GM20000 (cell line): Measurements from ENCODE around the gene EXOC4.

Experiments used
- DNase-seq: peaks from one replicate; pipeline ENCODE4 v3.0.0; 2012; ENCODE audit warnings: low spot score
- TF ChIP-seq, protein P1 (sequence below): IDR thresholded peaks from 2 replicates; pipeline ENCODE4 v1.5.1; 2012; ENCODE audit warnings: mild to moderate bottlenecking, control low read depth; ENCODE audit errors: extremely low read depth, missing control alignments

Gene EXOC4

DNA sequence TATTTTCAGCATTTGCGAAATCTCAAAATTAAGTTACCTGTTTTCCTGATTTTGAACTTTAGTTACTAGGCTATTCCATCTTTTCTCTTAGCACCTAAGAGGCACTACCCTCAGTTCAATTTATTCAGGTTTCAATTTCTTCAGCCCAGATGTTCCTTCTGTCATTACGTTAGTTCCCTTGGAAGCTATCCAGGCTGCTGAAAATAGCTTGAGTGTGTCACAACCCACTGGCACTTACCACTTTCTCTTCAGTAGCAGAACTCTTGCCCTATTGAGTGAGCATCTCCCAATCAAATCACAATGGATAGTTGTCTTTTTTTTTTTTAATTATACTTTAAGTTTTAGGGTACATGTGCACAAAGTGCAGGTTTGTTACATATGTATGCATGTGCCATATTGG is 541.6 kb downstream of the EXOC4 start:
- DNase-seq = no peak
- TF ChIP-seq, protein P1, sequence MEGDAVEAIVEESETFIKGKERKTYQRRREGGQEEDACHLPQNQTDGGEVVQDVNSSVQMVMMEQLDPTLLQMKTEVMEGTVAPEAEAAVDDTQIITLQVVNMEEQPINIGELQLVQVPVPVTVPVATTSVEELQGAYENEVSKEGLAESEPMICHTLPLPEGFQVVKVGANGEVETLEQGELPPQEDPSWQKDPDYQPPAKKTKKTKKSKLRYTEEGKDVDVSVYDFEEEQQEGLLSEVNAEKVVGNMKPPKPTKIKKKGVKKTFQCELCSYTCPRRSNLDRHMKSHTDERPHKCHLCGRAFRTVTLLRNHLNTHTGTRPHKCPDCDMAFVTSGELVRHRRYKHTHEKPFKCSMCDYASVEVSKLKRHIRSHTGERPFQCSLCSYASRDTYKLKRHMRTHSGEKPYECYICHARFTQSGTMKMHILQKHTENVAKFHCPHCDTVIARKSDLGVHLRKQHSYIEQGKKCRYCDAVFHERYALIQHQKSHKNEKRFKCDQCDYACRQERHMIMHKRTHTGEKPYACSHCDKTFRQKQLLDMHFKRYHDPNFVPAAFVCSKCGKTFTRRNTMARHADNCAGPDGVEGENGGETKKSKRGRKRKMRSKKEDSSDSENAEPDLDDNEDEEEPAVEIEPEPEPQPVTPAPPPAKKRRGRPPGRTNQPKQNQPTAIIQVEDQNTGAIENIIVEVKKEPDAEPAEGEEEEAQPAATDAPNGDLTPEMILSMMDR = no peak

DNA sequence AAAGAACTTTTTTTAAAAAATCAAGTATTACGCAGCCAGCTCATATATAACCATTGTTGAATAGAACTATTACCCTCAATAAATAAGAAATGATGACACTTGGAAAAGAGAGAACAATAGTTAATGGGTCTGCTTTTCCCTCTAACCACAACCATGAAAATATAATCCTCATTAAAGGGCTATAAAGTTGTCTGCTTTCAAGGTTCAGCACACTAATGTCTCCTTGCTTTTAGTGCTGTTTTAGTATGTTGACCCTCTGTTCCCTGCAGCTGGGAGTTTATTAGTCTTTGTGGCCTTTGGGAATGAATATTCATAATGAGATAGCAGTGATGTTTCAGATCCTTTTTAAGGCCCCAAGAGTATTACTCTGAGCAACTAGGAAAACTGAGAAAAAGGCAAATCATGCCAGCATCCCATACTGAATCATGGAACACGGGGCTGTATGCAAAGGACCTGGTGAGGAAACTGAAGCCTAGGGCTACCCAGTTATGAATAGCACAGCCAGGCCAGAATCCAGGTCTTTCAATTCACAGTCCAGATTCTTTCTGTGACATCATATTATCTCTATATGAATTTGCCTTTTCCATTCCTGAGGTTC is 542.3 kb downstream of the EXOC4 start:
- no peak for DNase-seq
- TF ChIP-seq, protein P1 = no peak

DNA sequence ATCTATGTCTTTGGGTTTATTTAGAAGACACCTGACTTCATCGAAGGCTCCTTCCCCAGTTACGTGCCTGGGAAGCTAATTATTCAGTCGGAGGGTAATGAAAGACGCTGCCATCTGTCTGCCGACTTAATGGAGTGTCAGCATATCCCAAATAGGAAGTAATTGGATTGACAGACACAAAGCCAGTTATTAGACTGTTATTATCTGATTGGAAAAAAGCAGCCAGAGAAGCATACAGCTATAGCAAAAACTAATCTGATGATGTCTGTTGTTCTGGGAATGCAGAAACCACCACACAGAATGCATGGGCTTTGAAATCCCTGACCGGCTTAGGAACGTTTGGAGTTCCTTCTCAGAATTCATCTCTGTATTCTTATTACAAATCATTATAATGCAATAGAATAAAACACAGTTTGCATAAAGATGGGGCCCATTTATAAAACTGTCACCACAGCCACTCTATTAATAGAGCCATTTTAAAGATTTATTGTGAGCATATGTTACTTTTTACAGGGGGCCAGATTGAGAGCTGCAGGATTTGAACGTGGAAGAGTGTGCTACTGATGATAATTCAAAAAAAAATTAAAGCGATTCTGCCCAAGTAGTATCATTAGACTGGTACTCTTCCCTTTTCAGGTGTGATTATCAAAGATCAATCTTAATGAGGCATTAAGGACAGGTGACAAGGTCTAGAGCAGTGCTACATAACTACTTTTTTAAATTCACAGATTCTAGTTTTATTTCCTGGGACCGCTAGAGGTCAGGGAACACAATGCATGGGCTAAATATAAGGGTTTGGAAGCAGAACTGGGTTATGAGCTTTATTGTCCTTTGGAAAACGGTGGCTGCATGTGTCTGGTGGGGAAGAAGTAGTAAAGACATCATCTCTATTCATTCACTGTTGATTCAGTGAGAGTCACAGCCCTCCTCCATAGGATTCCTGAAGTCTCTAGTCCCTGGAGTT is 544.2 kb downstream of the EXOC4 start:
- DNase-seq = no peak
- TF ChIP-seq, protein P1 = no peak

DNA sequence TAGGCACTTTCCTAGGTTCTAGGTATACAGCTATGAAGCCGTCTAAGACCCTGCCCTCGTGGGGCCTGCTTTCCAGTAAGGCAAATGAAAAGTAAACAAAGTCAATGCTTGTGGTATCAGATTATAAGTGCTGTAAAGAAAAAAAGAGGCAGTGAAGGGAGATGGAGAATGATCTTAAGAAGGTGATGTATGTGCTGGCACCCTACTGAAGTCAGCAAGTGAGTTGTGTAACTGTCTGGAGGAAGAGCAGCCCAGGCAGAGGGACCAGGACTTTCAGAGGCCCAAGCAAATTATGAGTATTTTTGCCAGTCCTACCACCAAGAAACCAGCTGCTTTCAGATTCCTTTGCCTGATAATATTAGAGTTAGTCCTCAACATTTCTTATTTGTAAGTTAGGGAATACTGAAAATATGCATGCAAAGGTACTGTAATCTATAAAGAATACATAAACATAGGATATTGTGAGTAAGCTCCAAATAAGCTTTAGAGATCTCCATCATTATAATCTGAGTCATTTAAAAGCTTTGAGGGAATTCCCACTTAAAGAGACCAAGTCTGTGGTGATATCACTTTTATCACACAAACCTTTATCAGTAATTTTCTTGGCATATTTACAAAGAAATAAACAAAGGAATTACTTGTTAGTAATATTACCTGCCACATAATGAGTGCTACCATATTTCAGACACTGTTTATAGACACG is 545.1 kb downstream of the EXOC4 start:
- TF ChIP-seq, protein P1 = no peak
- DNase-seq = no peak

DNA sequence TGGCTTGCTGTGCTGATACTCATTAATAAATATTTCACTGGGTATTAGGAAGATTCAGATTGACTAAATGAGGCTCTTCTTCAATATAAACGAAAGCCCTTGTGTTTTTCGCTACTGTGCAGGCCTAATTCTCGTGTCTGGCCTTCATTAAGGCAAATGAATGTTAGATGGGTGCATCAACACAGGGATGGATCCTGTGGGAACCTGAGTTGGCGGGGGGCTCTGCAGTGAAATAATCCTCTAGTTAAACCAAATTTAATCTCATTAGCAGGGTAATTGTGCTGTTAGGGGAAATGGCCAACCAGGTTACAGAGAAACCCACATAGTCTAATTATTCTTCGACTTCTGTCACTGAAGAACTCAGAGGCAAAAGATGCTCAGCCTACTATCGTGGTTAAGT is 548.5 kb downstream of the EXOC4 start:
- TF ChIP-seq, protein P1 = no peak

DNA sequence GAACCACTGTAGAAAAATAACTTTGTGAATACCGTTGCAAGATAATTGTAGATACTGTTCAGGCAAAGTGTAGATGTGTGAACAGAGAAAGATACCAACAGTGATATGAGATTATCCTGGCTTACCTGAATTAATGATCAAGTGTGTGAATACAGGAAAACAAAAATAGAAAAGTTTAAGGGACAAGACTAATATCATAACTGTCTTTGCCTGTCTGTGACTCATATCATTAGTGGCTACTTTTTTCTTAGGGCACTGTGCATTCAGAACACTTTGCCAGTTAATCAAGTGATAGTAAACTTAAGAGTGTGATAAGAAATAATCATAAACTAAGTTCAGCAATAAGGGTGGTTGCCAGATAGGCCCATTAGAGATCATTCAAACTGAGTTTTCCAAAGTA is 551.2 kb downstream of the EXOC4 start:
- TF ChIP-seq, protein P1 = no peak
- no peak for DNase-seq

More for the DNA sequence above, 548.5 kb downstream of the EXOC4 start:
- DNase-seq = no peak

DNA sequence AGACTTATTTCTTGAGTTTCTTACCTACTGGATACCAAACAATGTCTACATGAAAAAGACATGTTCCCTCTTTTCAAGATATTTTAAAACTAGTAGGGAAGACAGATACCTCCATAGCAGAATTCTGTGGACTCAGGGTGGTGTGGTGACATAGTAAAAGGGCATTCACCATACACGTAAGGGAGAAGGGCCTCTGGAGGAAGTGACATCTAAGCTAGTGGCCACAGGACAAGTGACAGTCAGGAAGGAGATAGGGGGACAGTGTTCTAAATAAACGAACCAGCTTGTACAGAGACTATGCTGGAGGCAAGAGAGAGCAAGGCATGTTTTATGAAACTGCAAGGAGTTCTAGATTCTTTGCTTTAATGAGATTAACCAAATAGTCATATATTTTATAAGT is 552.5 kb downstream of the EXOC4 start:
- TF ChIP-seq, protein P1 = no peak
- DNase-seq = no peak
